Measurements from ENCODE around the gene IL13.

Gene IL13

DNA sequence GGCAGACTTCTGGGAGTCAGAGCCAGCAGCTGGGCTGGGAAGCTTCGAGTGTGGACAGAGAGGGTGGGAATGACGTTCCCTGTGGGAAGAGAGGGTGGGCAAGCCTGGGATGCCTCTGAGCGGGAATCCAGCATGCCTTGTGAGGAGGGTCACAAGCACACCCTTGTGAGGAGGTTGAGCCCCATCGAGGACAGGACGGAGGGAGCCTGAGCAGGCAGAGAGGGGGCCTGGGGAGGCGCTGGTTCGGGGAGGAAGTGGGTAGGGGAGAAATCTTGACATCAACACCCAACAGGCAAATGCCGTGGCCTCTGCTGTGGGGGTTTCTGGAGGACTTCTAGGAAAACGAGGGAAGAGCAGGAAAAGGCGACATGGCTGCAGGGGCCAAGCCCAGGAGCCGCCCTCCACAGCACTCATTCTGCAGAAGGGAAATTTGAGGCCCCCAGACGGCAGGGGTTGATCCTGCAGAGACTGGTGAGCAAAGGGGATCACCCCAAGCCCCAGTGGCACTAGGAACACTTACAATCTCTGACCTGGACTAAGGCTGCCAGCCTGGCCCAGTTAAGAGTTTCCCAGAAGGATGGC, 1.1 kb upstream of the IL13 start:
- DNase-seq = no peak

DNA sequence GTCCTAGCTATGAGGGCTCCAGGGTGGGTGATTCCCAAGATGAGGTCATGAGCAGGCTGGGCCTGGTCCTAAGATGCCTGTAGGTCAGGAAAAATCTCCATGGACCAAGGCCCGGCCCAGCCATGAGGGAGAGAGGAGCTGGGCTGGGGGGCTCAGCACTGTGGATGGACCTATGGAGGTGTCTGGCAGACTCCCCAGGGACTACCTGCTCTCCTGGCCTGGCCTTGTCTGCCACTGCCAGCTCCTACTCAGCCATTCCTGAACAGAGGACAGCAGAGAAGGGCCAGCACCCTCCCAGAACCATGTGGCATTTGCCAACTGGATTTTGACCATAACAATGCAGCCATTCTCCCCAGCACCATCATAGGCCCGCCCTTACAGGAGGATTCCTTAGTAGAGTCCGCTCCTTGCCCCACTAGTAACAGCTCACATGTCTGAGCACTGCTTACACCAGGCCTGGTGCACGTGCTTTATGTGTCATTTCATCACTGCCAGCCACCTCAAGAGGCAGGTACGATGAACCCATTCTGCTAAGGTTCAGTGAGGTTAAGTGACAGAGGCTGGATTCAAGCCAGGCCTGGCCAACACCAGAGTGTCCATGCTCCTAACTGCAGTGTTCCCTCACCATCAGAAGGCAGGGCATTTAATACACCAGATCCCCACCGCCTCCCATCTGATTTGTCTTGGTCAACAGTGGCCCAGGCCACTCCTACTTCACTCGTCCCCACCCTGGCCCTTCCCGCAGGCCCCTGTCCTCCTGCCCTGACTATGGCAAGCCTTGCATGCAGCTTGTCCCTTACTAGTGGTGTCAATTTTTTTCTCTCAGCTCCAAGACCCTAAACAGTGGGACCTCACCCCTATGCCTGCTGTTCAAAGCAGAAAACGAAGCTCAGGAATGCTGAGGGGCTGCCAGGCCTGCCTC, 669 bp downstream of the IL13 start:
- no peak for DNase-seq

DNA sequence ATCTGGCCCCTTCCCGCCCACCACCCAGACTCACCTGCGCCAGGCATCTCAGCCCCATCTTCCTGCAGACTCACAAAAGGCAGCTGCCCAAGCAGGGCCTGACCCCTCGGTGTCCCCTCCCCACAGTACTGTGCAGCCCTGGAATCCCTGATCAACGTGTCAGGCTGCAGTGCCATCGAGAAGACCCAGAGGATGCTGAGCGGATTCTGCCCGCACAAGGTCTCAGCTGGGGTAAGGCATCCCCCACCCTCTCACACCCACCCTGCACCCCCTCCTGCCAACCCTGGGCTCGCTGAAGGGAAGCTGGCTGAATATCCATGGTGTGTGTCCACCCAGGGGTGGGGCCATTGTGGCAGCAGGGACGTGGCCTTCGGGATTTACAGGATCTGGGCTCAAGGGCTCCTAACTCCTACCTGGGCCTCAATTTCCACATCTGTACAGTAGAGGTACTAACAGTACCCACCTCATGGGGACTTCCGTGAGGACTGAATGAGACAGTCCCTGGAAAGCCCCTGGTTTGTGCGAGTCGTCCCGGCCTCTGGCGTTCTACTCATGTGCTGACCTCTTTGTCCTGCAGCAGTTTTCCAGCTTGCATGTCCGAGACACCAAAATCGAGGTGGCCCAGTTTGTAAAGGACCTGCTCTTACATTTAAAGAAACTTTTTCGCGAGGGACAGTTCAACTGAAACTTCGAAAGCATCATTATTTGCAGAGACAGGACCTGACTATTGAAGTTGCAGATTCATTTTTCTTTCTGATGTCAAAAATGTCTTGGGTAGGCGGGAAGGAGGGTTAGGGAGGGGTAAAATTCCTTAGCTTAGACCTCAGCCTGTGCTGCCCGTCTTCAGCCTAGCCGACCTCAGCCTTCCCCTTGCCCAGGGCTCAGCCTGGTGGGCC, 1.9 kb downstream of the IL13 start:
- no peak for DNase-seq

DNA sequence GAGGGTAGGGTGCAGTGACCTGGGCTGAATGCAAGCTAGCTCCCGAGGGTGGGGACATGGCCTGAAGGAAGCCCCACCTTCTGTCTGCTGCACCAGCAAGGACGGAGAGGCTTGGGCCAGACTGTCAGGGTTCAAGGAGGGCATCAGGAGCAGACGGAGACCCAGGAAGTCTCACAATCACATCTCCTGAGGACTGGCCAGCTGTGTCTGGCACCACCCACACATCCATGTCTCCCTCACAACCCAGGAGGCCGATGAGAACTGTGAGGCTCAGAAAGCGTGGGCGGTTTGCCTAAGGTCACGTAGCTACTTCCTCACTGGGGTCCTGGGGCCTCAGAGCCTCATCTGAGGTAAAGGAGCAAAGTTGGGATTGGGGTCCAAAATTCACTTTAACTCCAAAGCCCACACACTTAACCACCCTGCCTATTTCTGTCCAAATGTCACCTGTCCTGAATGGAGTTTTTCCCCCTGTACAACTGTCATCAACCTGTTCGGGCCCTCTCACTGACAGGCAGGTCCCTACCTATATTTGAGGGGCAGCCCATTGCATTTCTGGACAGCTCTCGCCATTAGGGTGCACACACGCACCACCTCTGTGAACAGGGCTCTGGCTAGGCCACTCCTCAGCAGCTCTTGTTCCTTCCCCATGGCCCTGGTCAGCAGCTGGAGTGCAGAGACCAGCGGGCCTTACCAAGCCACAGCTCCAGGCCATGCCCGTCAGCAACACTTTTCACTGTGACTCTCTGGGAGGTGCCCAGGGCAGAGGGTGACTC, 3.4 kb downstream of the IL13 start:
- no peak for DNase-seq

DNA sequence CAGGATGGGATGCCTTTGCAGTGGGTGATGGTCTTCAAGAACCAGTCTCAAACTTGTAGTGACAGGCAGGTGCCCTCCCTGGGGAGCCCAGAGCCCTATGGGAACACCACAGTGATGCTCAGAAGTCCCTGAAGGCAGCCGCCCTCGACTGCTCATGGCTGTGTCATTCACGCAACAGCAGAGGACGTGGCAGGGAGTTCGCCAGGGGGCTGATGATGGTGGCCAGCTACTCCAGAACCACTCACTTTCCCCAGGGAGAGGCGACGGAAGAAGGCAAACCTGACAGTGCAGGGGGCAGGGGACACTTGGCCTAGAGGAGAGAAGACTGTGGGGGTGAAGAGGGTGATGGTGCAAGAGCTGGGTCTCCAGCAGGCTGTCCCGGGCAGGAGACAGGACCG, 4.0 kb downstream of the IL13 start:
- DNase-seq = no peak

DNA sequence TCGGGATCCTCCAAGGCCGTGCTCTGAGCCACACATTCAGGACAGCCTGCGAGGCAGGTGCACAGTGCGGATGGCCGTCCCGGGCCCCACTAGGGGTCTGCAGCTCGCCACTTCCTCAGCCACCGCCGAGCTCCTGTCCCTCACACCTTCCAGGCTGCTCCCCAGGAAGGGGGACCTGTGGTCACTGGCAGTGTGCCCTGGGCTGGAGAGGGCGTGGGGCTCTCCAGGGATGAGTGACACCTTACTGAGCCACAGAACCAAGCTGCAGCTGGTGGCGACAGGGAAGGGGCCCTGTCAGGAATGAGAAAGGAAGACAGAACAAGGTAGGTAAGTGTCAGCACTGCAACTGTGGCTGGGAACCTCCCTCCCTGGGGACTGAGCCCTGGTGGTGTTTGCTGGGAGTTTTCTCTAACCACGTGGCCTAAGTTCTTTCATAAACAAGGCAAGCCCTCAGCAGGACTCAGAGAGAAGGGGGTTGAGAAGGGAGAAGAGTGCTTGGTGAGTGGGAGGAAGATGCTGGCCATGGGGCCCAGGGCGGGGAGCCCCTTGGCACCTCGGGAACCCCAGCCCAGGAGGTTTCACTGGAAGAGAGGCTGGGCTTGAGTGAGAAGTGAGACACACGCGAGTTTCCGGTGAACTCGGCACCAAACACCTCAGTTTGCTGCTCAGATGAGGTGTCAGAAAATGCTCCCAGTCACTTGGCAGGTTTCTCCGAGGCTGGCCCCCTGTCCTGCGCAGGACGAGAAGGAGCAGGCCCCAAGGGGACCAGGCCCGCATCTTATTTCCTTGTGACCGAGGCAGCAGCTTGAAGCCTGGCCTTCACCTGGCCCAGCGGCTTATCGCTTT, 5.2 kb downstream of the IL13 start:
- no peak for DNase-seq

DNA sequence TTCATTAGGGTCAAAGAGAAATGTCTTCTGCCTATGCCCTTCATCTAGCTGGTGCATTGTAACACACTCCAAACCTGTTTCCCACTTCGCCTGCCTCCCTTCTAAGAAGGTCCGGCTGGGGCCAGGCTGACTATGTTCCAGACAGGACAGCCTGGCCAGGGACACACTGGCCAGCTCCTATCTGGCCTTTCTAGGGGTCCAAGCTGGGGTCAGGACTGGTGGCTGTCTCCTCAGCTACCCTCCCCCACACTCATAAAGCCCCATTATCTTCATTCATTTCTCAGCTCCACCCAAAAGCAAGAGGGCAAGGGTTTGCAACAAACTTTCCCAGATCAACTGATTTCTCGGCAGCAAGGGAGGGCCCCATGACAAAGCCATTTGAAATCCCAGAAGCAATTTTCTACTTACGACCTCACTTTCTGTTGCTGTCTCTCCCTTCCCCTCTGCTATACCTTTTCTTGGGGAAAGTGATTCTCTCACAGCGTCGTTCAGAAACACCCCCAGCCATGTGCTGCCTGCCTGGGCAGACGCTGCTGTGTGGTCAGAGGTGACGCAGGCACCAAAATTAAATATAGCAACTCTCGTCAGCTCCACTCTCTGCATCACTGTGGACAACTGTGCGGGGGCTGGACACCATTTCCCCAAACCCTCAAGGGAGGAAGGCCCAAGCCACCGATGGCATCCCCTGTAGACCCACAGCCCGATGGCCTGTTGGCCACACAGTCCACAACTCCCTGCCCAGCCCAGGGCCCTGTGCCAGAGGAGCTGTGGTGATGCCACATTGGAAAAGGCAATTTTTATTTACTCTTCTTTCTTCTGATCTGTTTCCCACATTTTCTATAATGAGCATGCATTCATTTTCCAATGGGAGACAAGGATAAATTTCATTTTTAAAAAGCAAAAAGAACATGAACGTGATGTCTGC, 6.1 kb downstream of the IL13 start:
- no peak for DNase-seq

DNA sequence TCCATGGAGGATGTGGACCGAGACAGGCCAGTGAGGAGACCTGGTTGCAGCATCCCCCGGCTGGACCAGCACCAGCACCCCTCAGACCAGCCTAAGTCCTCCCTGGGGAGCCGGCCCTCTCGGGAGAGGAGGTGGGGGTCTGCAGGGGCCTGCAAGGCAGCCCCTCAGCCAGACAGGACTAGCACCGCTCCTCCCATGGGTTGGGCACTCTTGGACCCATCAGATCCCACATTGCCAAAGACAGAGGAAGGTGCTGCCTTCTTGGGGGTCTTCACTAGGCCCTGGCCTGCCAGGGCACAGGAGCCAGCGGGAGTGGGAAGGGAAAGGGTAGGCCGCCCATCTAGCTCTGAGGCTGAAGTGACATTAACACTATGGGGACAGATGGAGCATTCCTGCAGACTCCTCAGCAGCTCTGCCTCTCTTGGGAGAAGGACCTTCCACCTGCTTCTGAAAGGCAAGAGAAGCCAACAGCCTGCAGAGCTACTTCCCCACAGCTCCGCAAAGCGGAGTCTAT, 6.8 kb downstream of the IL13 start:
- no peak for DNase-seq

DNA sequence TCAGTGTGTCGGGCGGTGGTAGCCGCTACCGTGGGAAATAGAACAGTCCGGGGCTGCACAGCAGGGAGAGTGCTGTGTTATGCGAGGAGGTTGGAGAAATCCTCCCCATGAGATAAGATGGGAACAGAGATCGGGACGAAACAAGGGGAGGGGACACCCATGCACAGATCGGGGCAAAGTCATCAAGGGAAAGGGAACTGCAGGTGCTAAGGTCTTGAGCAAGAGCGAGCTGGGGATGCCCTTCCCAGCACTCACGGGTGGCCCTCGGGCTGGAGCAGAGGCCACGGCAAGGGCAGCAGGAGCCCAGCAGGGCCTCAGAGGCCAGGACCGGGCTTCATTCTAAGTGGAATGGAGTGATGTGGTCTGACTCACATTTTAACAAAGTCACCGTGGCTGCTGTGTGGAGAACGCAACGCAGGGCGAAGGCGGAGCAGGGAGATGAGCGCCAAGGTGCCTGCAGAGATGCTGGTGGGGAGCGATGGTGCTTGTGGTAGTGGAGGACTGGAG, 7.7 kb downstream of the IL13 start:
- no peak for DNase-seq

DNA sequence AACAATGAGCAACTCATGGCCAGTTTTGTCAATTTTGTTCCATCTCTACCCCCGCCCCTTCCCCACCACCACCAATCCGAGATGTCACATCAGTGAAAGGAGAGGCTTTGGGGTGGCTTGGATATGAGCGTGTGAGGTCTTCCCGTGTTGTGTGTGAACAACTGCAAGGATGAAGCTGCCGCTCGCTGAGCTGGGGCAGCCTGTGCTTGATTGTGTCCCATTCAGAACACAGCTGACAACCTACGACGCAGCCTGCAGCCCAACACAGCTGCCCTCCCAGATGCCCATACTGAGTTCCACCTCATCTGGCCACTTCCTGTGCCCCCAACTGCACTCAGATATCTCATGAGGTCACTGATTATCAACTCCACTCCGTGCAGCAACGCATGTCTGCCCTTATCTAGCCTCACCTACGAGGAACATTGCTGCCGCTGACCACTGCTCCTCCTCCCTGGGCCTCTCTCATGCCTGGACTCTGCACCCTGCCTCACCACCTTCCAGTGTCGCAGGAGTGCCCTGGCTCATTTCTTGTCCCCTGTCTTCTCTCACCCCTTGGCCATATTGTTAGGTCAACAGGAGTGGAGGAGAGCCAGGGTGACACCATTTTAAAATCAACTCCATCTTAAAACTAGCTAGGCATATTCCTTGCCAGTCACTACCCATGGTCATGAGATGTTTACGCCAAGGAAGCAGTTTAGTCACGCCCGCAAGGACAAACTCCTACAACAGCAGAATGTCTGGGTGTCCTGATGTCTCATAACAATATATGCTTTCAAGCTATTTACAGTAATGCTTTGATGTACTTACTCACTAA, 8.5 kb downstream of the IL13 start:
- DNase-seq = no peak

DNA sequence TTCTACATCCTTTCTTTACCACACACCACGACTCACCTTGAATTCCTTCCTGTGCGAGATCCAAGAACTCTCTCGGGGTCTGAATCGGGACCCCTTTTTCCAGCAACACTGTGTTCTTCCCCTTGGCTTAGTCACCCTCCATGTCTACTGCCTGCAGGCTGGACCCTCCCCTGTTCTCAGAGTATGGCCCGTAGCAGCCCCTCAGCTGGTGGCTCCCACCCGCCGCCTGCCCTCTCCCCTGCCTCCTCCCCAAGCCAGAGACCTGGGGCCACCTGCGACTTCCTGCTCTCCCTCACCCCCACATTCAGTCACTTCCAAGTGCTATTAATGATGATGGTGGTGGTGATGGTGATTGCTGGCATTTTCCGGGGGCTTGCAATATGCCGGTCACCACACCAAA, 9.3 kb downstream of the IL13 start:
- no peak for DNase-seq

DNA sequence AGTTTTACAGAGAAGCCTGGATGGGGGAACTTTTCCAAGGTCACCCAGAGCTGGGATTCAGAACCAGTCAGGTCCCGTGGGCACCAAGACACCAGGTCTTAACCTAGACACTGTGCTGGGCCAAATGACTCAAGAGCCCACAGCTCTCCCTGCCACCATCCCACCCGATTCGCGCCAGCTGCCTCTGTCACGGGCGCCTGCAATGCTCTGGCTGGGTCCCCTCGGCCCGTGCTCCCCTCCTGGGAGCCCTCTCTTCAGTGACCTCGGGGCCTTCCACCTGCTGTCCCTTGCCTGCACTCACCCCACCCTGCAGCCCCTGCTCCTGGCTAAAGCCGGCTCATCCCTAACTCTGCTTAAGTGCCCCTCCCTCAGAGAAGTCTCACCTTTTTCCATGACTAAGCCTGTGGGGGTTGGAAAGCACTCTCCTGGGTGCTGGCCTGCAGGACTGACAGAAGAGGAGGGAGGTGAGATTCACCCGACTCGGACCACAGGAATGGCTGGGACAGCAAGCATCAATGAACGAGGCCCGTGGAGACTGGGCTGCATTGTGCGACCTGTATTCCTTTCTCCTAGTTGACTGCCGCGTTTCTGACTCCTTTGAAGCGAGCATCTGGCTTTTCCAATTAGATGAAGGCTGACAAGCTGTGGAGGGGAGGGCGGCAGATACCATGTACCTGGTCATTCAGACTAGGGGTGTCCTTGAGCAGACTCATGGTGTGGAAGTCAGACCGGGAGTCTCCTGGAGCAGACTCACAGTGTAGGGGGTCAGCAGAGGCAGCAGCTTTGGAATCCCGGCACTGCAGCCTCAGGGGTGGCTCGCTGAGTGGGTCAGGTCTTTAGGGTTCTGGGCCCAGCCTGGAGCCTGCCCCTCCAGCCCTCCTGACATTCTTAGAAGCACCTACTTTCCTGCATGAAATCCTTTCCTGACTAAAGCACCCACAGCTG, 10.1 kb downstream of the IL13 start:
- no peak for DNase-seq

DNA sequence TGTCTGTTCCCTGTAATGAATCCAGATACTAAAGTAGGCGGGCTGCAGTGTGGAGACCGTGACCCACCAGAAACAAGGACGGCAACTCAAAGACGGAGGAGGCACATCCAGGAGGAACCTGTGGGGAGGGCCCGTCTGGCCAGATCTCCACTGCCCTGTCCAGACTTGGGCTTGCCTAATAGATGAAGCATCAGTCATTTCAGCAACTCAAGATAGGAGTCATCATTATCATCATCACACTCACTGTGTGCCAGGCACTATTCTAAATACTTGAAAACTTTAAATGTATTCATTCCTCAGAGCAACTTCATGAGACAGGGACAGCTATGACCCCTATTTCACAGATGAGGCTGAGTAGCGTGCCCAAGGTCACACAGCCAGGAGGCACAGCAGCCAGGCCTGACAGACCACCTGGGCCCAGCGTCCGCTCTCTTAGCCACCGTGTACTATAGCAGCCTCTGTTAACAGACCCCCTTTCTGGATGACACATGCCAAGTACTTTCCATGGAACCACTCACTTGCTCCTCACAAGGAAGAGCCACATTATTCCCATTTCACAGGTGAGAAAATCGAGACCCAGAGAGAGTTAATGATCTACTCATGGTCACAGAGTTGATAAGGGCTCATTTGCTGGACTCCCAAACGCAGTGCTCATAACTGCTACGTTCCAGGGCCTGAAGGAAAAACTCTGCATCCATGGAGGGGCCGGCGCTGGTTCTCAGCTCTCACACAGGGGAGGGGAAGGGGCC, 10.9 kb downstream of the IL13 start:
- no peak for DNase-seq

DNA sequence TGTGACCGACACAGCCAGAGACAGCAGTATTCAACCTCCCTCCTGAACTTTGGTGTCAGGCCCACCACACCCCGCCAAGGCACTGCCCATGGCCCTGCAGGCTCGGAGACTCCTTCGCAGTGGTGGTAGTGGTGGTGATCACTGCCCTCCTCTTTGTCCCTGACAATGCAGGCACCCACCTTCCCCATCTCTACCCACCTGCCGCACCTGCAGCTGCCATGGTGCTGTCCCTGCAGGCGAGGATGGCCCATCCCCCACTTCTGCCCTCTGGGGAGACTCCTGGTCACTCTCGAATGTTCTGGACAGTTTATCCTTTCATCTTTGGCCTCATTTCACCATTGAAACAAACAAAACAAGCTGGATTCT, 11.5 kb downstream of the IL13 start:
- DNase-seq = no peak

DNA sequence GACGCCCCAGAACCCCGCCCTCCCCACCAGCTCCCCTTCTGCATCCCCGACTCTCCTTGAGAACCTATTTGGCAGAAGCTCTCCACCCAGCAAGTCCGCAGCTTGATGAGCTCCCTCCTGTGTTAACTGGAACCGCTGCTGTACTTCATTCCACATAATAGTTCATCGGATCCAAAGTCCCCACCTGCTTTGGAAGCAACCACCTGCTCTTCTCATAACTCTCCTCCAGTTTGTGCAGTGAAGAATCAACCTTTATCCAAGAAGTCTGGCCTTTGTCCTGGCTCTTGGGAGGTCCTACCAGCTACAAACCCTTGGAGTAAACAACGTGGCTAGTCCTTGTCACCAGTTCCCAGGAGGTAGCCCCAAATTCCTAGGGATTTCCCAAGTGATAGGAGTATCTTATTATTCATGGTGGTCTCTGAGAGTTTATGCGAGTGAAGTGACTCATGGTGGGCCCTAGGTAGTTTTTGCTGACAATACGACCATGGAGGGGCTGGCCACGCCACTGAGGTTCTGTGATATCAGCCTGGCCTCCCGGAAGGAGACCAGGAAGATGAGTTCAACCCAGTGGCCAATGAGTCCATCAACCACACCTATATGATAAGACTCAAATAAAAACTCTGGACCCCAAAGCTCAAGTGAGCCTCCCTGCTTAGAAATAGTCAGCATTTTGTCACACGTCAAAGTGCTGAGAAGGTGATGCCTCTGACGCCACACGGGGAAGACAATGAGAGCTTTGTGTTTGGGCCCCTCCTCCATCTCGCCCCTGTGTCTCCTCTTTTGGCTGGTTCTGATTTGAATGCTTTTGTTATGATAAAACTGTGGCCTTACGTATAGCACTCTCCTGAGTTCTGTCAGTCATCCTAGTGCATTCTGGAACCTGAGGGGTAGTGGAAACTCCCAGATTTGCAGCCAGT, 12.3 kb downstream of the IL13 start:
- DNase-seq = no peak

DNA sequence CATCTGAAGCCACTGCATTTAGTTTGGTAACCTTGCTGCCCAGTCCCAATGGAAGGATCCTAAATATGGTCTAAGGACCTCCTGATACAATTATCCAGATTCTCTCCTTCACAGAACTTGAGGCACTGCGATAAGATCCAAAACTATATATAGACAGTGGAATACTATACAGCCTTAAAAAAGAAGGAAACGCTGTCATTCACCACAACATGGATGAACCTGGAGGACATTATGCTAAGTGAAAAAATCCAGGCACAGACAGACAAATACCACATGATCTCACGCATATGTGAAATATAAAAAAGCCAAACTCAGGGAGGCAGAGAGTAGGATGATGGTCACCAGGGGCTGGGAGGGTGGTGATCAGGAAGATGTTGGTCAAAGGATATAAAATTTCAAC, 13.0 kb downstream of the IL13 start:
- DNase-seq = no peak

All from NCI-H2081 (cell line).